Fibroblast of pulmonary artery (primary cell): Measurements from ENCODE around the gene MACROH2A1.

ENCODE experiments used
- DNase-seq: peaks from one replicate; pipeline ENCODE4 v3.0.0-alpha.2; 2010; ENCODE audit warnings: low read depth
- H3K4me3 ChIP-seq: replicated peaks from 2 replicates; pipeline ENCODE4 v1.5.1; 2011; ENCODE audit warnings: low read depth, mild to moderate bottlenecking, control low read depth, low read length, moderate library complexity
- CTCF ChIP-seq: IDR thresholded peaks from 2 replicates; pipeline ENCODE4 v1.5.1; 2011; ENCODE audit warnings: mild to moderate bottlenecking, control low read depth, low read length, inconsistent platforms; ENCODE audit errors: missing control alignments

Gene MACROH2A1

GRCh38 chr5:135444881-135445280 is 45.9 kb upstream of the MACROH2A1 start:
- TF ChIP-seq CTCF, result no peak
- H3K4me3 ChIP-seq, result no peak overlapping the region
- no peak for DNase-seq

DNA sequence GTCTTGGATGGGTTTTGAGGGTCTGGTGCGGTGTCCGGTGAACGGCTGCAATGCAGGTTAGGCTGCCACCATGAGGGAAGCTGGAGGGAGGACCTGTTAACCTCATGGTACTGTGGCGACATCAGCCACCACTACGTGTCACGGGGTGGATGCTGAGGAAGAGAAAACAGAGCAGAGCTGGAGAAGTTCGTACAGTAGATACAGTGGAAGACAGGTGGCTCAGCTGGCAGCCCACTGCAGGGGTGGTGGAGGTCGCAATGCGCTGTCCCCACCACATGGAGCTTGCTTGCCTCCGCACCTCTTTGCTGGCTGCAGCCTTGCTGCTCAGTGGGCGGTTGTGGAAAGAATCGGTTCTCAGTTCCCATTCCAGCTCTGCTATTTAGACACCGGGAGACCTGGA is 45.3 kb upstream of the MACROH2A1 start:
- no peak for DNase-seq
- TF ChIP-seq CTCF, result no peak
- H3K4me3 ChIP-seq, result no peak overlapping the region

- no peak overlapping the region for H3K4me3 ChIP-seq
- TF ChIP-seq CTCF, result no peak
- DNase-seq, result no peak
Measured at GRCh38 chr5:135443161-135443960, 44.3 kb upstream of the MACROH2A1 start.

GRCh38 chr5:135442431-135443160 is 43.6 kb upstream of the MACROH2A1 start:
- DNase-seq, result no peak
- no peak for TF ChIP-seq CTCF

DNA sequence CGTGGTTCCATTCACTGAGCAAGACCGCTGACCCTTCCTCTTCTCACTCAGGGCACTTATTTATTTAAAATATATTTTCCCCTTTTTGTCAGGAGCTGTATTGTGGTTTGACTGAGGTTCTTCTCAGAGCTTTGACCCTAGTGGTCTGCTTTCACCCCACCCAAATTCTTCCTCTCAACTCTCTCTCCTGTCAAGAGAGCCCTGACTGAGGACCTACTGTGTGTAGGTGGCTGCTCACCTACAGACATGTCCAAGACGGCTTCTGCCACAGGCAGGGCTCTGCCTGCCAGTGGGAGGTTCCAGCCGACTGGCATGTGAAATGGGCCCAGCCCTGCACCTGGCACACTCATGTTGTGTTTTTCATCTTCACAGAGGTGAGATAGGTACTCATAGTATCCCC is 42.9 kb upstream of the MACROH2A1 start:
- no peak for DNase-seq
- TF ChIP-seq CTCF, result no peak
- H3K4me3 ChIP-seq, result no peak overlapping the region

More at GRCh38 chr5:135442431-135443160, 43.6 kb upstream of the MACROH2A1 start:
- H3K4me3 ChIP-seq, result no peak overlapping the region

DNA sequence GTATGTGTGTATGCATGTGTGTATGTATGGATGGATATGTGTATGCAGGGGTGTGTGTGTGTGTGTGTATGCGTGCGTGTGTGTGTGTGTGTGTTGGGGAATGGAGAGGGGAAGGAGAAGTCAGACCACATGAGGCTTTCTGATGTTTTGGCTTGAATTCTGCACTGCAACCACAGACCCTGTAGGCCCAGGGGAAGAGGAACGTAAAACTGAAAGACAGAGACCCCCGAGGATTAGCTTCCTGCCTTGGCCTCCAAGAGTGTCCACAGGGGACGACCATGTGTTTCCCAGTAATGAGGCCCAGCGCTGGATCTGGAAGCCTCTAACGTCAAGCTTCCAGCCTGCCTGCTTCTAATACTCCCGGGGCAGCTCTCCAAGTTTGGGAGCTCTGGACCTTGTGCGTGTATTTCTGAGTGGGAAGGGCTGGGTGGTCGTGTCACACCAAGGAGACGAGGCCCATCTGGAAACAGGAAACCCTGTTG is 42.4 kb upstream of the MACROH2A1 start:
- DNase-seq, result no peak
- no peak overlapping the region for H3K4me3 ChIP-seq
- no peak for TF ChIP-seq CTCF
